ENCODE measurements around the gene ANKRD18A.

The ANKRD18A gene

GRCh38 chr9:38641142-38641541 lies 20.7 kb upstream of the ANKRD18A start (continued):
- TF ChIP-seq, protein P1, sequence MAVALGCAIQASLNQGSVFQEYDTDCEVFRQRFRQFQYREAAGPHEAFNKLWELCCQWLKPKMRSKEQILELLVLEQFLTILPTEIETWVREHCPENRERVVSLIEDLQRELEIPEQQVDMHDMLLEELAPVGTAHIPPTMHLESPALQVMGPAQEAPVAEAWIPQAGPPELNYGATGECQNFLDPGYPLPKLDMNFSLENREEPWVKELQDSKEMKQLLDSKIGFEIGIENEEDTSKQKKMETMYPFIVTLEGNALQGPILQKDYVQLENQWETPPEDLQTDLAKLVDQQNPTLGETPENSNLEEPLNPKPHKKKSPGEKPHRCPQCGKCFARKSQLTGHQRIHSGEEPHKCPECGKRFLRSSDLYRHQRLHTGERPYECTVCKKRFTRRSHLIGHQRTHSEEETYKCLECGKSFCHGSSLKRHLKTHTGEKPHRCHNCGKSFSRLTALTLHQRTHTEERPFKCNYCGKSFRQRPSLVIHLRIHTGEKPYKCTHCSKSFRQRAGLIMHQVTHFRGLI (tag by site-specific recombination; IDR thresholded peaks at IDR 0.05) = no peak
- TF ChIP-seq GLI4 (tag by site-specific recombination; IDR thresholded peaks at IDR 0.05) = no peak
- TF ChIP-seq ZNF623 (tag by site-specific recombination; IDR thresholded peaks at IDR 0.05) = no peak
- TF ChIP-seq ZNF48 (tag by site-specific recombination; IDR thresholded peaks at IDR 0.05) = no peak
- no peak for TF ChIP-seq ZBTB21 (tag by site-specific recombination; IDR thresholded peaks at IDR 0.05)
- TF ChIP-seq ZNF600 (tag by site-specific recombination; IDR thresholded peaks at IDR 0.05) = no peak

GRCh38 chr9:38639577-38639940 lies 19.2 kb upstream of the ANKRD18A start:
- Histone ChIP-seq H3K27ac (ENCODE audit: extremely low read depth, low read depth, low read length) (no peak overlapping the region), H3K36me3 (ENCODE audit: control insufficient read depth in 2 of 2, insufficient read depth in 1 of 2, low read length in 2 of 2) (no peaks in the 10 kb centered on the region), H3K4me3 (ENCODE audit: low read depth, low read length) (no peak overlapping the region), H3K4me1 (ENCODE audit: control insufficient read depth, insufficient read depth, low read length) (0 out of 2 replicates have a peak, but pooled peaks cover 2% of the 10 kb centered on the region), H3K9me3 (ENCODE audit: control insufficient read depth, insufficient read depth, low read depth, low read length) (no peaks in the 10 kb centered on the region)
- ChIA-PET CTCF (no interaction called here), POLR2A (no interaction called here)
- TF ChIP-seq, protein P2, sequence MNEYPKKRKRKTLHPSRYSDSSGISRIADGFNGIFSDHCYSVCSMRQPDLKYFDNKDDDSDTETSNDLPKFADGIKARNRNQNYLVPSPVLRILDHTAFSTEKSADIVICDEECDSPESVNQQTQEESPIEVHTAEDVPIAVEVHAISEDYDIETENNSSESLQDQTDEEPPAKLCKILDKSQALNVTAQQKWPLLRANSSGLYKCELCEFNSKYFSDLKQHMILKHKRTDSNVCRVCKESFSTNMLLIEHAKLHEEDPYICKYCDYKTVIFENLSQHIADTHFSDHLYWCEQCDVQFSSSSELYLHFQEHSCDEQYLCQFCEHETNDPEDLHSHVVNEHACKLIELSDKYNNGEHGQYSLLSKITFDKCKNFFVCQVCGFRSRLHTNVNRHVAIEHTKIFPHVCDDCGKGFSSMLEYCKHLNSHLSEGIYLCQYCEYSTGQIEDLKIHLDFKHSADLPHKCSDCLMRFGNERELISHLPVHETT (tag by site-specific recombination; IDR thresholded peaks at IDR 0.05) = no peak
- TF ChIP-seq ZNF514 (tag by site-specific recombination; IDR thresholded peaks at IDR 0.05) (no peak), KLF10 (tag by site-specific recombination; IDR thresholded peaks at IDR 0.05) (no peak), ZNF488 (tag by site-specific recombination; IDR thresholded peaks at IDR 0.05) (no peak), ZNF600 (tag by site-specific recombination; IDR thresholded peaks at IDR 0.05) (no peak), OVOL3 (tag by site-specific recombination; IDR thresholded peaks at IDR 0.05) (no peak), ZNF654 (tag by site-specific recombination; IDR thresholded peaks at IDR 0.05; ENCODE audit: low read depth) (no peak), TRIM28 (IDR thresholded peaks at IDR 0.05; ENCODE audit: borderline replicate concordance, low read length) (no peak), ZSCAN5A (tag by site-specific recombination; IDR thresholded peaks at IDR 0.05) (no peak), ZNF518A (tag by site-specific recombination; conservative IDR thresholded peaks at IDR 0.05; ENCODE audit: low read depth) (no peak), ZFP3 (tag by site-specific recombination; IDR thresholded peaks at IDR 0.05; ENCODE audit: low read depth) (no peak), ZNF239 (tag by site-specific recombination; IDR thresholded peaks at IDR 0.05) (no peak), ZNF560 (tag by site-specific recombination; IDR thresholded peaks at IDR 0.05; ENCODE audit: borderline replicate concordance) (no peak)
- TF ChIP-seq, protein P3, sequence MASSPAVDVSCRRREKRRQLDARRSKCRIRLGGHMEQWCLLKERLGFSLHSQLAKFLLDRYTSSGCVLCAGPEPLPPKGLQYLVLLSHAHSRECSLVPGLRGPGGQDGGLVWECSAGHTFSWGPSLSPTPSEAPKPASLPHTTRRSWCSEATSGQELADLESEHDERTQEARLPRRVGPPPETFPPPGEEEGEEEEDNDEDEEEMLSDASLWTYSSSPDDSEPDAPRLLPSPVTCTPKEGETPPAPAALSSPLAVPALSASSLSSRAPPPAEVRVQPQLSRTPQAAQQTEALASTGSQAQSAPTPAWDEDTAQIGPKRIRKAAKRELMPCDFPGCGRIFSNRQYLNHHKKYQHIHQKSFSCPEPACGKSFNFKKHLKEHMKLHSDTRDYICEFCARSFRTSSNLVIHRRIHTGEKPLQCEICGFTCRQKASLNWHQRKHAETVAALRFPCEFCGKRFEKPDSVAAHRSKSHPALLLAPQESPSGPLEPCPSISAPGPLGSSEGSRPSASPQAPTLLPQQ (tag by site-specific recombination; IDR thresholded peaks at IDR 0.05) = no peak

Data from HEK293 (cell line).